HG02610 (cell line): ENCODE results near the gene LMOD3.

ENCODE experiments used
- ATAC-seq: cut with Tn5 transposase; IDR thresholded peaks from one replicate; pipeline ENCODE4 v1.9.1; 2021; ENCODE audit warnings: mild to moderate bottlenecking, moderate library complexity; ENCODE audit not compliant: unreplicated experiment

Gene LMOD3

DNA sequence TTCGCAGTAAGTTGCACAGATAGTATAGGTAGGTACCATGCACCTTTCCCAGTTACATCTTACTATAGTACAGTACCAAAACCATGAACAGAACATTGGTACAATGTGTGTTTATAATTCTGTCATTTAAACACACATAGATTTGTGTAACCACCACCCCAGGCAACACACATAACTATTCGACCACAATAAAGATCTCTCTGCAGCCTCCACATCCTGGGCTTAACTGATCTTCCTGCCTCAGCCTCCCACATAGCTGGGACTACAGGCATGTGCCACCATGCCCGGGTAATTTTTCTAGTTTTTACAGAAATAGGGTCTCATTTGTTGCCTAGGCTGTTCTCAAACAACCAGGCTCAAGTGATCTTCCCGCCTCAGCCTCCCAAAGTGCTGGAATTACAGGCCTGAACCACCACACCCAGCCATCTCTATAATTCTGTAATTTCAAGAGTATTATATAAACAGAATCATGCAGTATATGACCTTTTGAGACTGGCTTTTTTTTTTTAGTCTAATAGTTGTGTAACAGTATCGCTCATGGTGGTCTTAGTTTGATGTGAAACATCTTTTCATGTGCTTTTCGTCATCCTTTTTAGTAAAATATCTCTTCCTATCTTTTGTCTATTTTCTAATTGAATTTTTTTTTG, 57.0 kb downstream of the LMOD3 start:
- no peak for ATAC-seq

DNA sequence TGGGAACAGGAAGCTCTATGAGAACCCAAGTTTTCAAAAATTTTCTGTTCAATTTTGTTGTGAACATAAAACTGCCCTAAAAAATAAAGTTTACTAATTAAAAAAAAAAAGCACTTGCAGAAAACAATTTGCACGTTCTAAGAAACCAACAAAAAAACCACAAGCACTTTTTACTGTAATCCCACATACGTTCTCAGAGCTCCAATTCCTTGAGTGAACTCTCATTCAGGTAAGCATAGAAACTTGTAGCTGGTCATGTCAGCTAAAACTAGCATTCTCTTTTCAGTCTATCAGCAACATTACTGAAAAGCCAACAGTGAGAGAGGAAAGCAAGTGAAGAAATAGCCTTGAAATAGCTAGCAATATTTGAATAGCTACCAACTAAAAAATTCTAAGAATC, 58.8 kb downstream of the LMOD3 start:
- ATAC-seq: no peak

GRCh38 chr3:69059688-69060087, 62.7 kb downstream of the LMOD3 start:
- ATAC-seq: no peak

DNA sequence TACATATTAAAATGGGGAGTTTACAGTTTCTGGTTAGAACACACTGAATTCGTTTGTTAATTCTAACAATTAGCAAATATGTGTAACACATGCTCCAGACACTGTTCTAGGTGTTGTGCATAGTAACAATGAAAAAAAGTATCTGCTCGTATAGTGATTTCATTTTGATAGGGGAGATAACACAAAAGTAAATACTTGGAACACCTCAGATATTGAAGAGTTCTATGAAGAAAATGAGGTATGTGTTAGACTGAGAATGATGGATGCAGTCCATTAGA, 63.5 kb downstream of the LMOD3 start:
- ATAC-seq: no peak

- ATAC-seq: peak; percentile 99
These were observed 64.0 kb downstream of the LMOD3 start for GRCh38 chr3:69058180-69058946.
